HEK293 (cell line): Measurements from ENCODE around the gene FHIT.

Source experiments
- CTCF ChIA-PET: fragments of 350-600 bp; formaldehyde crosslinking; extraction: SDS; loops from one replicate; lab custom pipeline; 2021; ENCODE audit warnings: antibody characterized with exemption; lab: Yijun Ruan, JAX
- POLR2A ChIA-PET: fragments of 300-600 bp; formaldehyde crosslinking; extraction: SDS; loops from one replicate; lab custom pipeline; 2020; ENCODE audit warnings: antibody characterized with exemption, inconsistent platforms; lab: Yijun Ruan, JAX
- H3K27ac ChIP-seq: fragments of 200-500 bp; sonication (Bioruptor generic); 2 replicates; pipeline ENCODE4 v1.5.1; 2014; ENCODE audit warnings: low read depth, low read length, control low read depth, inconsistent platforms; ENCODE audit errors: extremely low read depth
- H3K36me3 ChIP-seq, 2 experiments: fragments of 200-500 bp in 1 of 2; sonication (Bioruptor generic) in 1 of 2; 1 replicate in 1 of 2; 2 replicates in 1 of 2; pipeline ENCODE4 v1.5.1; 2014 to 2017; ENCODE audit warnings: inconsistent platforms in 2 of 2, low read length in 2 of 2; ENCODE audit not compliant: control insufficient read depth in 2 of 2, insufficient read depth in 1 of 2
- H3K4me1 ChIP-seq: fragments of 200-500 bp; sonication (Bioruptor generic); 2 replicates; pipeline ENCODE4 v1.5.1; 2014; ENCODE audit warnings: mild to moderate bottlenecking, low read length, inconsistent platforms; ENCODE audit not compliant: control insufficient read depth, insufficient read depth
- H3K4me3 ChIP-seq: 2 replicates; pipeline ENCODE4 v1.5.1; 2011; ENCODE audit warnings: low read depth, mild to moderate bottlenecking, control low read depth, low read length, moderate library complexity
- H3K9me3 ChIP-seq: fragments of 200-500 bp; sonication (Bioruptor generic); 2 replicates; pipeline ENCODE4 v1.5.1; 2014; ENCODE audit warnings: low read depth, low read length, inconsistent platforms; ENCODE audit not compliant: control insufficient read depth, insufficient read depth
- EGR2 ChIP-seq: fragments of 450-650 bp; formaldehyde crosslinking; IDR thresholded peaks from 2 replicates; pipeline ENCODE4 v1.5.1; 2016; ENCODE audit warnings: low read depth, missing biosample characterization, missing genetic modification characterization
- GLIS1 ChIP-seq: fragments of 450-650 bp; formaldehyde crosslinking; IDR thresholded peaks from 2 replicates; pipeline ENCODE4 v1.5.1; 2016; ENCODE audit warnings: missing biosample characterization, missing genetic modification characterization
- HOXA7 ChIP-seq: sonication (generic); formaldehyde crosslinking; IDR thresholded peaks from 2 replicates; pipeline ENCODE4 v1.8.1; 2022; ENCODE audit warnings: missing genetic modification reagents, borderline replicate concordance
- KLF9 ChIP-seq: fragments of 450-650 bp; formaldehyde crosslinking; IDR thresholded peaks from 2 replicates; pipeline ENCODE4 v1.5.1; 2016; ENCODE audit warnings: missing biosample characterization, missing genetic modification characterization, low read depth
- ZBTB17 ChIP-seq: fragments of 450-650 bp; formaldehyde crosslinking; IDR thresholded peaks from 2 replicates; pipeline ENCODE4 v1.5.1; 2016; ENCODE audit warnings: missing biosample characterization, missing genetic modification characterization
- ZFP37 ChIP-seq: fragments of 450-650 bp; formaldehyde crosslinking; IDR thresholded peaks from 2 replicates; pipeline ENCODE4 v1.5.1; 2016; ENCODE audit warnings: missing biosample characterization, missing genetic modification characterization
- ZNF169 ChIP-seq: fragments of 450-650 bp; formaldehyde crosslinking; IDR thresholded peaks from 2 replicates; pipeline ENCODE4 v1.5.1; 2016; ENCODE audit warnings: missing biosample characterization, missing genetic modification characterization
- ZNF211 ChIP-seq: fragments of 450-650 bp; formaldehyde crosslinking; IDR thresholded peaks from 2 replicates; pipeline ENCODE4 v1.5.1; 2016; ENCODE audit warnings: low read depth, missing biosample characterization, missing genetic modification characterization
- ZNF324 ChIP-seq: fragments of 450-650 bp; formaldehyde crosslinking; IDR thresholded peaks from 2 replicates; pipeline ENCODE4 v1.5.1; 2016; ENCODE audit warnings: missing biosample characterization, missing genetic modification characterization
- ZNF335 ChIP-seq: fragments of 450-650 bp; formaldehyde crosslinking; conservative IDR thresholded peaks from 2 replicates; pipeline ENCODE4 v1.5.1; 2016; ENCODE audit warnings: missing biosample characterization, missing genetic modification characterization
- ZNF341 ChIP-seq: fragments of 450-650 bp; formaldehyde crosslinking; IDR thresholded peaks from 2 replicates; pipeline ENCODE4; 2016; ENCODE audit warnings: low read depth, missing biosample characterization, missing genetic modification characterization
- ZNF366 ChIP-seq: fragments of 450-650 bp; formaldehyde crosslinking; conservative IDR thresholded peaks from 2 replicates; pipeline ENCODE4 v1.5.1; 2016; ENCODE audit warnings: missing biosample characterization, missing genetic modification characterization
- ZNF37A ChIP-seq: fragments of 450-650 bp; IDR thresholded peaks from 2 replicates; pipeline ENCODE4 v1.5.1; 2018; ENCODE audit warnings: missing biosample characterization, missing genetic modification characterization
- ZNF571 ChIP-seq: fragments of 450-650 bp; formaldehyde crosslinking; IDR thresholded peaks from 2 replicates; pipeline ENCODE4 v1.5.0; 2017; ENCODE audit warnings: missing biosample characterization, missing genetic modification characterization
- ZNF768 ChIP-seq: fragments of 450-650 bp; formaldehyde crosslinking; IDR thresholded peaks from 2 replicates; pipeline ENCODE4 v1.5.1; 2018; ENCODE audit warnings: missing biosample characterization, mild to moderate bottlenecking, missing genetic modification characterization
- ZSCAN30 ChIP-seq: fragments of 450-650 bp; IDR thresholded peaks from 2 replicates; pipeline ENCODE4 v1.5.1; 2018; ENCODE audit warnings: missing biosample characterization, mild to moderate bottlenecking, missing genetic modification characterization, moderate library complexity
- TF ChIP-seq, protein P1 (sequence below): fragments of 450-650 bp; formaldehyde crosslinking; IDR thresholded peaks from 2 replicates; pipeline ENCODE4 v1.5.1; 2016; ENCODE audit warnings: missing biosample characterization, missing genetic modification characterization, borderline replicate concordance
- TF ChIP-seq, protein P2 (sequence below): fragments of 450-650 bp; formaldehyde crosslinking; IDR thresholded peaks from 2 replicates; pipeline ENCODE4 v1.5.1; 2016; ENCODE audit warnings: missing biosample characterization, missing genetic modification characterization

The FHIT gene

DNA sequence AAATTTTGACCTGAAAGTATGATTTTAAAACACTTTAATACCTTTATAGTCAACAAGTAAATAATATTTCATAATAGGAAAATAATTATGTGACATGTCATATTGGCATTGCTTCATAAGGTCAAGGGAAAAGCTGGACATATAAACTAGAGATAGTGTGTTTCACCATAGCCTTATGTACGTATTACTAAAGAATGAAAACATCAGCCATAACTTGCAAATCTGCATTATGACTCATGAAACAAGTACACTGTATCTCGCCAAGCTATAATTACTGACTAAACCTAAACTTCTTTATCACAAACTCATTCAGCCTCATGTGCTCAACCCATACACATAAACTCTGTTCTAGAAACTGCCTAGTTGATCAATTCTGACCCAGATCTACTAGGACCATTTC is 950.1 kb downstream of the FHIT start:
- Histone ChIP-seq H3K4me1 (no peaks in the 10 kb centered on the region), H3K4me3 (no peak overlapping the region), H3K27ac (no peak overlapping the region), H3K9me3 (no peaks in the 10 kb centered on the region), H3K36me3 (no peaks in the 10 kb centered on the region)
- ChIA-PET CTCF (interaction anchor here (0.7 kb wide), 1 partner anchor 15 kb away, joined by 3 read pairs; no protein-coding TSS in a partner anchor), POLR2A (no interaction called here)
- TF ChIP-seq ZNF211 (tag by site-specific recombination) = no peak
- TF ChIP-seq ZBTB17 (tag by site-specific recombination) = no peak
- TF ChIP-seq GLIS1 (tag by site-specific recombination) = no peak
- TF ChIP-seq KLF9 (tag by site-specific recombination) = no peak
- TF ChIP-seq ZNF768 (tag by site-specific recombination) = no peak

DNA sequence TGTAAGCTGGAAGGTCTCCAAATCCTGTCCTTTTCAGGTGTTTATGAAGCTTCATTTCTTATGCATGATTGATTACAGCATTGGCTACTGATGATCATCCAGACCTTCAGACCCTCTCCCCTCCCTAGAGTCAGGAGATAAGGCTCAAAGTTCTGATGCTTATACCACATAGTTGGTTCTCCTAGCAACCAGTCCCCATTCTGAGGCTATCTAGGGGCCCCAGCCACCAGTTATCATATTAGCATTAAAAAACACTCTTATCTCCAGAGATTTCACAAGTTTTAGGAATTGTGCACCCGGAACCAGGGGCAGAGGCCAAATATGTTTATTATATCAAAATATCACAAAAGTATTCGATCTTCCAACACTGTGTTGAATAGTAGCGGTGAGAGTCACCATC is 953.1 kb downstream of the FHIT start:
- Histone ChIP-seq H3K4me1 (no peaks in the 10 kb centered on the region), H3K36me3 (no peaks in the 10 kb centered on the region), H3K27ac (no peak overlapping the region), H3K9me3 (no peaks in the 10 kb centered on the region), H3K4me3 (no peak overlapping the region)
- TF ChIP-seq, protein P1, sequence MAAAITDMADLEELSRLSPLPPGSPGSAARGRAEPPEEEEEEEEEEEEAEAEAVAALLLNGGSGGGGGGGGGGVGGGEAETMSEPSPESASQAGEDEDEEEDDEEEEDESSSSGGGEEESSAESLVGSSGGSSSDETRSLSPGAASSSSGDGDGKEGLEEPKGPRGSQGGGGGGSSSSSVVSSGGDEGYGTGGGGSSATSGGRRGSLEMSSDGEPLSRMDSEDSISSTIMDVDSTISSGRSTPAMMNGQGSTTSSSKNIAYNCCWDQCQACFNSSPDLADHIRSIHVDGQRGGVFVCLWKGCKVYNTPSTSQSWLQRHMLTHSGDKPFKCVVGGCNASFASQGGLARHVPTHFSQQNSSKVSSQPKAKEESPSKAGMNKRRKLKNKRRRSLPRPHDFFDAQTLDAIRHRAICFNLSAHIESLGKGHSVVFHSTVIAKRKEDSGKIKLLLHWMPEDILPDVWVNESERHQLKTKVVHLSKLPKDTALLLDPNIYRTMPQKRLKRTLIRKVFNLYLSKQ = no peak
- POLR2A ChIA-PET = no interaction called here
- CTCF ChIA-PET = no interaction called here

DNA sequence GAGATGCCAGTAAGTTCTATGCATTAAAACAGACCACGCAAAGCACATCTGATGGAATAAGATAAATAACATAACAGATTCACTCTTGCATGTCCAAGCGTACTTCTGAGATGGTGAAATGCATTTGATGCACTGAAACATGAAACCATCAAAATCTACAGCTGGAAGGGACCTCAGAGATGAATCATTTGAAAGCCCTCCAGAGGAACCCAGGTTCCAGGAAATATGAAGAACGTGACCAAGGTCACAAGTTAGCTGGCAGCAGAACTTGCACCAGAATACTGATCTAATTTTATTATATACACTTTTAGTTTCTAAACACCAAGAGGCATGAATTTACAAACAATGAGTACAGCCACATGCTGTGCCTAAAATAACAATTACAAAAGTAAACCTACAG is 957.1 kb downstream of the FHIT start:
- Histone ChIP-seq H3K4me3 (no peak overlapping the region), H3K36me3 (no peaks in the 10 kb centered on the region), H3K27ac (no peak overlapping the region), H3K9me3 (no peaks in the 10 kb centered on the region), H3K4me1 (no peaks in the 10 kb centered on the region)
- TF ChIP-seq ZNF341 = no peak
- ChIA-PET CTCF (no interaction called here), POLR2A (no interaction called here)

DNA sequence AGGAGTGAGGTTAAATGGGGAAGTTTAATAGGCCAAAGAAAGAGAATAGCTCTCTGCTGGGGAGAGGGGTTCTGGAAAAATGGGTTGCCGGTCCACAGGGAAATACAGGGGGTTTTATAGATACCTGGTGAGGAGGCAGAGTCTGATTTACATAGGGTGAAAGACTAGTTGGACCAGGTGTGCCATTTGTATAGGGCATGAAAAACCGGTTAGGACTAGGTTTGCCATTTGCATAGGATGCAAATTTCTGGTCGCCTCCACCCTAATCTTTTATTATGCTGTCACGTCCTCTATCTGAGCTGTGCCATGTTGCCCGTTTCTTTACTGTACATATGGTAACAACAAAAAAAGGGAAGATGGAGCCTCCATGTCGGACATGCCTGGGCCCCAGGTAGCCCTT is 960.1 kb downstream of the FHIT start:
- no peaks in the 10 kb centered on the region for H3K4me1 ChIP-seq

DNA sequence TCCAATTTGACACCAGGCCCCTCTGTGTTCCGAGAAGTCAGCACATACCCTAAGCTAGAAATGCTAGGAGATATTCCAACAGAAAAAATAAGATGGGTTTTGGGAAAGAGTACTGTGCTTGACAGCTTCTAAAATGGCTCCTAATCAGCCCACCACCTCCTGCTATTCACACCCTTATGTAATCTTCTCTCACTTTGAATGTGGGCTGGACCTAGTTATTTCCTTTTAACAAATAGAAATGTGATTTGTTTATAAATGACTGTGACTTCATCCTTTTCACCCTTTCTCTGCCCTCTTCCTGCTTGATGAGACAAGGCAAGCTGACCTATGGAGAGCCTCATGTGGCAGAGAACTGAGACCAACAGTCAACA is 961.1 kb downstream of the FHIT start:
- ChIA-PET POLR2A (no interaction called here), CTCF (no interaction called here)
- H3K4me3 ChIP-seq = no peak overlapping the region
- TF ChIP-seq ZNF169 (tag by site-specific recombination) = no peak
- TF ChIP-seq, protein P1 = no peak
- no peak for TF ChIP-seq ZFP37 (tag by site-specific recombination)
- TF ChIP-seq ZNF366 = no peak
- TF ChIP-seq EGR2 (tag by site-specific recombination) = no peak
- no peak for TF ChIP-seq ZNF335
- TF ChIP-seq ZNF37A (tag by site-specific recombination) = no peak
- TF ChIP-seq ZNF324 (tag by site-specific recombination) = no peak
- no peak for TF ChIP-seq HOXA7 (CRISPR knock-in tag)
- TF ChIP-seq ZSCAN30 (tag by site-specific recombination) = no peak
- H3K27ac ChIP-seq = no peak overlapping the region
- H3K9me3 ChIP-seq = no peaks in the 10 kb centered on the region
- H3K4me1 ChIP-seq = no peaks in the 10 kb centered on the region
- no peaks in the 10 kb centered on the region for H3K36me3 ChIP-seq

More for the DNA sequence above, 960.1 kb downstream of the FHIT start:
- CTCF ChIA-PET = no interaction called here
- no peak for TF ChIP-seq ZNF571 (tag by site-specific recombination)
- TF ChIP-seq, protein P2, sequence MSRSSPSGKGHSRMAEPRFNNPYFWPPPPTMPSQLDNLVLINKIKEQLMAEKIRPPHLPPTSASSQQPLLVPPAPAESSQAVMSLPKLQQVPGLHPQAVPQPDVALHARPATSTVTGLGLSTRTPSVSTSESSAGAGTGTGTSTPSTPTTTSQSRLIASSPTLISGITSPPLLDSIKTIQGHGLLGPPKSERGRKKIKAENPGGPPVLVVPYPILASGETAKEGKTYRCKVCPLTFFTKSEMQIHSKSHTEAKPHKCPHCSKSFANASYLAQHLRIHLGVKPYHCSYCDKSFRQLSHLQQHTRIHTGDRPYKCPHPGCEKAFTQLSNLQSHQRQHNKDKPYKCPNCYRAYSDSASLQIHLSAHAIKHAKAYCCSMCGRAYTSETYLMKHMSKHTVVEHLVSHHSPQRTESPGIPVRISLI (tag by site-specific recombination) = no peak
- H3K27ac ChIP-seq = no peak overlapping the region
- no peaks in the 10 kb centered on the region for H3K9me3 ChIP-seq
- no peaks in the 10 kb centered on the region for H3K36me3 ChIP-seq
- no peak overlapping the region for H3K4me3 ChIP-seq
- POLR2A ChIA-PET = no interaction called here
